Neural cell (in vitro differentiated cells): Measurements from ENCODE around the gene BRAF. TPM values are rescaled to one million over a fixed set of nuclear protein-coding genes. Genes with fewer than 3 reads are reported as not detected.

Experiments
- H2AFZ ChIP-seq: fragments of 200-600, 300-800 bp; sonication (generic), shearing (Covaris generic); 2 replicates; pipeline ENCODE4 v1.6.0; 2014; ENCODE audit warnings: low read depth, mild to moderate bottlenecking, antibody characterized with exemption, low read length, moderate library complexity
- H3F3A ChIP-seq: fragments of 200-600 bp; shearing (Covaris generic); 2 replicates; pipeline ENCODE4 v1.6.1; 2016; ENCODE audit warnings: mild to moderate bottlenecking, moderate library complexity, mixed read lengths, antibody characterized with exemption, low read length; ENCODE audit not compliant: insufficient read depth, poor library complexity, severe bottlenecking
- H3K27ac ChIP-seq: fragments of 200-600, 300-800 bp; sonication (generic), shearing (Covaris generic); 2 replicates; pipeline ENCODE4 v1.5.1; 2014; ENCODE audit warnings: mild to moderate bottlenecking, low read length, moderate library complexity
- H3K27me3 ChIP-seq: fragments of 300-800, 200-600 bp; sonication (generic), shearing (Covaris generic); 2 replicates; pipeline ENCODE4 v1.6.0; 2014; ENCODE audit warnings: mild to moderate bottlenecking, low read depth, low read length, moderate library complexity; ENCODE audit not compliant: insufficient read depth
- H3K36me3 ChIP-seq: fragments of 300-800, 200-600 bp; sonication (generic), shearing (Covaris generic); 2 replicates; pipeline ENCODE4 v1.5.1; 2014; ENCODE audit warnings: mild to moderate bottlenecking, antibody characterized with exemption, low read length, moderate library complexity; ENCODE audit not compliant: insufficient read depth
- H3K4me2 ChIP-seq: fragments of 300-800, 200-600 bp; sonication (generic), shearing (Covaris generic); 2 replicates; pipeline ENCODE4 v1.6.0; 2014; ENCODE audit warnings: mild to moderate bottlenecking, low read length
- H3K4me3 ChIP-seq: fragments of 300-800, 200-600 bp; sonication (generic), shearing (Covaris generic); 2 replicates; pipeline ENCODE4 v1.5.1; 2014; ENCODE audit warnings: mild to moderate bottlenecking, low read length, moderate library complexity
- H3K79me2 ChIP-seq: fragments of 200-600 bp; shearing (Covaris generic); replicated peaks from 2 replicates; pipeline ENCODE4 v1.6.0; 2014; ENCODE audit warnings: mild to moderate bottlenecking, low read length, moderate library complexity; ENCODE audit not compliant: insufficient read depth
- H3K9ac ChIP-seq: fragments of 300-800, 200-600 bp; sonication (generic), shearing (Covaris generic); 2 replicates; pipeline ENCODE4 v1.6.1; 2016; ENCODE audit warnings: mild to moderate bottlenecking, low read length, mixed read lengths
- H3K9me2 ChIP-seq: fragments of 200-600 bp; shearing (Covaris generic); 2 replicates; pipeline ENCODE4 v1.6.1; 2016; ENCODE audit warnings: mild to moderate bottlenecking, low read length, mixed read lengths; ENCODE audit not compliant: insufficient read depth
- H3K9me3 ChIP-seq: fragments of 200-600, 300-800 bp; sonication (generic), shearing (Covaris generic); 2 replicates; pipeline ENCODE4 v1.6.1; 2016; ENCODE audit warnings: mild to moderate bottlenecking, mixed run types, low read length, moderate library complexity, mixed read lengths
- H4K20me1 ChIP-seq: fragments of 200-600 bp; shearing (Covaris generic); 2 replicates; pipeline ENCODE4 v1.6.1; 2016; ENCODE audit warnings: mild to moderate bottlenecking, mixed run types; ENCODE audit not compliant: insufficient read depth
- EZH2 ChIP-seq: fragments of 200-600, 300-800 bp; shearing (Covaris generic), sonication (generic); IDR thresholded peaks from 2 replicates; pipeline ENCODE4 v1.6.1; 2014; ENCODE audit warnings: antibody characterized with exemption, low read length, borderline replicate concordance, mild to moderate bottlenecking; ENCODE audit not compliant: insufficient read depth, poor library complexity, severe bottlenecking
- MXI1 ChIP-seq: fragments of 450-650 bp; conservative IDR thresholded peaks from 2 replicates; pipeline ENCODE4 v1.6.1; 2014; ENCODE audit warnings: antibody characterized with exemption, mild to moderate bottlenecking; ENCODE audit not compliant: poor library complexity, severe bottlenecking
- POLR2AphosphoS5 ChIP-seq: IDR thresholded peaks from 2 replicates; pipeline ENCODE4 v1.6.1; 2012
- RAD21 ChIP-seq: fragments of 450-650 bp; conservative IDR thresholded peaks from 2 replicates; pipeline ENCODE4 v1.6.1; 2014; ENCODE audit warnings: antibody characterized with exemption, mild to moderate bottlenecking, moderate library complexity
- SMC3 ChIP-seq: fragments of 450-650 bp; conservative IDR thresholded peaks from 2 replicates; pipeline ENCODE4 v1.6.1; 2014; ENCODE audit warnings: antibody characterized with exemption, mild to moderate bottlenecking, moderate library complexity; ENCODE audit not compliant: poor library complexity
- TAF1 ChIP-seq: IDR thresholded peaks from 2 replicates; pipeline ENCODE4 v1.6.1; 2012; ENCODE audit warnings: low read depth
- polyA plus RNA-seq: library from polyadenylated mRNA; depleted of rRNA; stranded (reverse); fragments of >200 nt; gene quantifications from 2 replicates; pipeline ENCODE4 v1.2.3, GENCODE V29; 2014
- TF ChIP-seq, protein P1 (sequence below): fragments of 450-650 bp; IDR thresholded peaks from 2 replicates; pipeline ENCODE4 v1.5.1; 2014; ENCODE audit warnings: antibody characterized with exemption, mild to moderate bottlenecking, moderate library complexity; ENCODE audit not compliant: poor library complexity, severe bottlenecking
- TF ChIP-seq, protein P2 (sequence below): IDR thresholded peaks from 2 replicates; pipeline ENCODE4 v1.6.1; 2012; ENCODE audit warnings: borderline replicate concordance

The BRAF gene
- polyA plus RNA-seq, 1 donor from 2014 or later, result 31.7 TPM

DNA sequence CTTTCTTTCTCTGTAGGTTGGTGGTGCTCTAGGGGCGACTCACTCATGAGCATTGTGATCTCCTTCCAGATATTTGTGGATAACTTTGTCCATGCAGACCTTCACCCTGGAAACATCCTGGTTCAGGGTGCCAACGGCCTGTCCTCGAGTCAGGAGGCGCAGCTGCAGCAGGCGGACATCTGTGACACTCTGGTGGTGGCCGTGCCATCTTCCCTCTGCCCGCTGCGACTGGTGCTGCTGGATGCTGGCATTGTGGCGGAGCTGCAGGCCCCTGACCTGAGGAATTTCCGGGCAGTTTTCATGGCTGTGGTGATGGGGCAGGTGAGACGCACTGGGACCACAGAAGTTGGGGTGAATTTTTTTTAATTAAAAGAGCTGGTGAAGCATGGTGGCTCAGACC lies 237.8 kb downstream of the BRAF start:
- H3K36me3 ChIP-seq, result no peaks in the 10 kb centered on the region
- no peak overlapping the region for H3K9ac ChIP-seq

DNA sequence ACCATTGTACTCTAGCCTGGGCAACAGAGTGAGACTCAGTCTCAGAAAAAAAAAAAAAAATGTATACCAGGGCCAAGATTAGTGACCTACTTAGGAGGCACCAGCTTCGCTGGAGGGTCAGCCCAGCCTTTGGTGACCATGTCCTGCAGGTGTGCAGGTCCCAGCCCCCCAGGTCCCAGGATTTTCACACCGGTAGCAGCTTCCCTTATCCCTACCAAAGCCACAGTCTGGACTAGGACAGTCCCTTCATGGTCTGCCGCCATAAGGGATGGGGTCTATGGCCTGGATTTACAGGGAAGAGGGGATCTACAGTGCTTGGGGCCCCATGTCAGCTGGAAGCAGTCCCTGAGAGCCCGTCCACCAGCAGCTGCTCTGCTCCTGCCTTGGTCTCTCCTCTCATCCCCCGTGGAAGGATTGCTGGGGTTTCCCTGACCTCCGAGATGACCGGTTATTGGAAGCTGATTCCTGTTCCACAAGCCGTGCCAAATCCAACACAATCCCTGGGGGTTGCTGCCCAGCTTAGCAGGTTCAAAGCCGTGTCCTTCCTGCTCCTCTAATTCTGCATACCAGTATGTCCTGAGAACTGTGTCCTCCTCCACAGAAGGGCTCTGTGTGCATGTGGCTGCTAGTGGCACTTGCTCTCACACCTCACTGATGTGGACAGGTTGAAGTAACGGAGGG lies 239.2 kb downstream of the BRAF start:
- no peaks in the 10 kb centered on the region for H3K27me3 ChIP-seq
- TF ChIP-seq, protein P1, sequence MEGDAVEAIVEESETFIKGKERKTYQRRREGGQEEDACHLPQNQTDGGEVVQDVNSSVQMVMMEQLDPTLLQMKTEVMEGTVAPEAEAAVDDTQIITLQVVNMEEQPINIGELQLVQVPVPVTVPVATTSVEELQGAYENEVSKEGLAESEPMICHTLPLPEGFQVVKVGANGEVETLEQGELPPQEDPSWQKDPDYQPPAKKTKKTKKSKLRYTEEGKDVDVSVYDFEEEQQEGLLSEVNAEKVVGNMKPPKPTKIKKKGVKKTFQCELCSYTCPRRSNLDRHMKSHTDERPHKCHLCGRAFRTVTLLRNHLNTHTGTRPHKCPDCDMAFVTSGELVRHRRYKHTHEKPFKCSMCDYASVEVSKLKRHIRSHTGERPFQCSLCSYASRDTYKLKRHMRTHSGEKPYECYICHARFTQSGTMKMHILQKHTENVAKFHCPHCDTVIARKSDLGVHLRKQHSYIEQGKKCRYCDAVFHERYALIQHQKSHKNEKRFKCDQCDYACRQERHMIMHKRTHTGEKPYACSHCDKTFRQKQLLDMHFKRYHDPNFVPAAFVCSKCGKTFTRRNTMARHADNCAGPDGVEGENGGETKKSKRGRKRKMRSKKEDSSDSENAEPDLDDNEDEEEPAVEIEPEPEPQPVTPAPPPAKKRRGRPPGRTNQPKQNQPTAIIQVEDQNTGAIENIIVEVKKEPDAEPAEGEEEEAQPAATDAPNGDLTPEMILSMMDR, result no peak
- no peaks in the 10 kb centered on the region for H3K9me2 ChIP-seq
- H3K4me2 ChIP-seq, result no peak overlapping the region
- no peaks in the 10 kb centered on the region for H3K79me2 ChIP-seq
- H3K4me3 ChIP-seq, result no peak overlapping the region
- H3K27ac ChIP-seq, result no peak overlapping the region
- no peaks in the 10 kb centered on the region for H3K9me3 ChIP-seq
- H4K20me1 ChIP-seq, result no peaks in the 10 kb centered on the region
- no peak overlapping the region for H2AFZ ChIP-seq
- no peak overlapping the region for H3K9ac ChIP-seq
- no peaks in the 10 kb centered on the region for H3F3A ChIP-seq
- no peaks in the 10 kb centered on the region for H3K36me3 ChIP-seq

More for the DNA sequence above, 237.8 kb downstream of the BRAF start:
- H3K27ac ChIP-seq, result no peak overlapping the region
- no peaks in the 10 kb centered on the region for H3K79me2 ChIP-seq
- no peak overlapping the region for H3K4me2 ChIP-seq
- no peak overlapping the region for H3K4me3 ChIP-seq
- no peaks in the 10 kb centered on the region for H3K9me3 ChIP-seq
- no peaks in the 10 kb centered on the region for H3F3A ChIP-seq
- no peak for TF ChIP-seq MXI1
- no peak for TF ChIP-seq RAD21
- TF ChIP-seq TAF1, result no peak
- TF ChIP-seq SMC3, result no peak
- no peak for TF ChIP-seq POLR2AphosphoS5
- no peak for TF ChIP-seq EZH2
- TF ChIP-seq, protein P1, result no peak
- TF ChIP-seq, protein P2, sequence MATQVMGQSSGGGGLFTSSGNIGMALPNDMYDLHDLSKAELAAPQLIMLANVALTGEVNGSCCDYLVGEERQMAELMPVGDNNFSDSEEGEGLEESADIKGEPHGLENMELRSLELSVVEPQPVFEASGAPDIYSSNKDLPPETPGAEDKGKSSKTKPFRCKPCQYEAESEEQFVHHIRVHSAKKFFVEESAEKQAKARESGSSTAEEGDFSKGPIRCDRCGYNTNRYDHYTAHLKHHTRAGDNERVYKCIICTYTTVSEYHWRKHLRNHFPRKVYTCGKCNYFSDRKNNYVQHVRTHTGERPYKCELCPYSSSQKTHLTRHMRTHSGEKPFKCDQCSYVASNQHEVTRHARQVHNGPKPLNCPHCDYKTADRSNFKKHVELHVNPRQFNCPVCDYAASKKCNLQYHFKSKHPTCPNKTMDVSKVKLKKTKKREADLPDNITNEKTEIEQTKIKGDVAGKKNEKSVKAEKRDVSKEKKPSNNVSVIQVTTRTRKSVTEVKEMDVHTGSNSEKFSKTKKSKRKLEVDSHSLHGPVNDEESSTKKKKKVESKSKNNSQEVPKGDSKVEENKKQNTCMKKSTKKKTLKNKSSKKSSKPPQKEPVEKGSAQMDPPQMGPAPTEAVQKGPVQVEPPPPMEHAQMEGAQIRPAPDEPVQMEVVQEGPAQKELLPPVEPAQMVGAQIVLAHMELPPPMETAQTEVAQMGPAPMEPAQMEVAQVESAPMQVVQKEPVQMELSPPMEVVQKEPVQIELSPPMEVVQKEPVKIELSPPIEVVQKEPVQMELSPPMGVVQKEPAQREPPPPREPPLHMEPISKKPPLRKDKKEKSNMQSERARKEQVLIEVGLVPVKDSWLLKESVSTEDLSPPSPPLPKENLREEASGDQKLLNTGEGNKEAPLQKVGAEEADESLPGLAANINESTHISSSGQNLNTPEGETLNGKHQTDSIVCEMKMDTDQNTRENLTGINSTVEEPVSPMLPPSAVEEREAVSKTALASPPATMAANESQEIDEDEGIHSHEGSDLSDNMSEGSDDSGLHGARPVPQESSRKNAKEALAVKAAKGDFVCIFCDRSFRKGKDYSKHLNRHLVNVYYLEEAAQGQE, result no peak
- no peak overlapping the region for H2AFZ ChIP-seq
- H3K27me3 ChIP-seq, result no peaks in the 10 kb centered on the region
- no peaks in the 10 kb centered on the region for H3K9me2 ChIP-seq
- H4K20me1 ChIP-seq, result no peaks in the 10 kb centered on the region
